Sciatic nerve (tissue), 2 donors: Measurements from ENCODE around the gene OR2V1. TPM values are rescaled to one million over a fixed set of nuclear protein-coding genes. Genes with fewer than 3 reads are reported as not detected.
"Not testable (repeated sequence)": the region's sequence is repeated elsewhere in the genome, so short reads cannot be mapped to it uniquely, and the experiment has no call there.

Experiments
- ATAC-seq: fragments of 200-7000 bp; cut with Tn5 transposase; one replicate; pipeline ENCODE4 v1.9.1; 2020; ENCODE audit warnings: mild to moderate bottlenecking, moderate library complexity
- DNase-seq: peaks from one replicate; pipeline ENCODE4 v3.0.0-alpha.2; 2020; ENCODE audit warnings: low spot score
- intact Hi-C: fragments of 100-400 bp; cut with DNase I; formaldehyde crosslinking; loops from one replicate; pipeline ENCODE4 v1.14.2; 2022
- total RNA-seq: library from RNA; stranded (reverse); fragmentation: NEBNext Ultra II Directional; extraction: Animal tissue kit (Norgen Biotek cat#: 25700); gene quantifications from one replicate; pipeline ENCODE4 v1.2.1, GENCODE V29; 2021
- donor health status: DM: no; HTN: no; CAD: no.
- donor health status: DM: no; HTN: no; CAD: no.

OR2V1 gene
- total RNA-seq, 1 donor from 2014 or later: not detected

- peak; percentile 18 for DNase-seq
- intact Hi-C loops: no loop called here
Observed at GRCh38 chr5:181109489-181110013, 21.4 kb downstream of the OR2V1 start.

DNA sequence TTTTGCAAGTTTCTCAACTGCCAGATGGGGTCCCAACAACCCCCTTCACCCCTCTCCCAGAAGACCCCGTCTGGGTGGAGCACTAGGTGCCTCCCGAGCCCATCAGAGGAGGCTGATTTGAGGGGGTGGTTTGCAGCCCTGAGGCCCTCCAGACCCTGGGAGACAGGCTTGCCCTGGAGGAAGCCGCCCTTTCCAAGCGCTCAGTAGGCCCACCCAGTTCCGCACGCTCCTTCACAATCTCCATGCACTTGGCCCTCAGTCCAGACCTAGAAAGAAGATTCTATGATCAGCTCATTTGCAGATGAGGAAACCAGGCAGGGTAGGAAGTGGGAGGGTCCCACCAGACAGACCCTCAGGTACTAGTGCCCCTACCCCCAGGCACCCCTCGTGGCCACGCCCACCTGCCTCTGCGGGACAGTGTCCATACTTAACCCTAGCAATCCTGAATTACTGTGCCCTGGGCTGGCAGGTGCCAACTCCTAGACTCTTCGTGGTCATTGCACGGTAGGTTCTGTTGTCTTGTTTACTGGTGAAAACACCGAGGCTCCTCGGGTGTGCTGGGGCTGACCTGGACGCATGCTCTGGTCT is 22.3 kb downstream of the OR2V1 start:
- DNase-seq (peak; percentile 52), ATAC-seq (no peak)
- intact Hi-C loops: no loop called here

More at GRCh38 chr5:181109489-181110013, 21.4 kb downstream of the OR2V1 start:
- ATAC-seq: no peak

GRCh38 chr5:181107699-181108098 is 23.3 kb downstream of the OR2V1 start:
- ATAC-seq: no peak
- intact Hi-C loops: no loop called here
- DNase-seq: no peak

- intact Hi-C loops: no loop called here
- no peak for DNase-seq
- ATAC-seq: no peak
Observed at GRCh38 chr5:181105391-181106025, 25.5 kb downstream of the OR2V1 start.

DNA sequence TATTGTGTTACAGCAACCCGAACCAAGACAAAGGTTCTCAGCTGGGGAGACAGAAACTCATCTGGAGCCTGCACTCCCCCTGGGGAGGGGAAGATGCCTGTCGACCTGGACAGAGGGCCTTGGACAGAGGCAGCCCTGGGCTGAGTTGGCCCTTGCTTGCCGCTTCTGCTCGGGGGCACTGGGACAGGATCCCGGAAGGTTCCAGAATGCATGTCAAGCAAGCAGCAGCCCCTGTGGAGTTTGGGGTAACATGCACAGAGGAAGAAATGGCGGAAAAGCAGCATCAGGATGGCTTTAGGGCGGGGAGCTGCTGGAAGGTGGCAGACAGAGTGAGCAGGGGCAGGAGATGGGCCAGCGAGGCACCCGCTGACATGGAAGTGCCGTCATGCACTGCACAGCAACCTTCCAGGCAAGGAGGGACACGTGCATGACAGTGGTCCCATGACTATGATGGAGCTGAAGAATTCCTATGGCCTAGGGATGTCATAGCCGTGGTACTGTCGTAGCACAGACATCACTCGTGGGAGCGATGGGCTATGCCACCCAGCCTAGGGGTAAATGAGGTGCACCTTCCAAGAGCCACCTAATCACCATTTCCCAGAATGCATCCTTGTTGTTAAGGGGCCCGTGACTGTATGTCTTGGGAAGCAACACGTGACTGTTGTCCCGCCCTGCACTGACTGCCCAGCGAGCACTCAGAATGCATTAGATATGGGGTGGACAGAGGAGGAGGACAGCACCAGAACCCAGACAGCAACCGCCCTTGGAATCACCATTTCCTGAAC is 26.2 kb downstream of the OR2V1 start:
- DNase-seq, intact Hi-C loops, ATAC-seq: not testable (repeated sequence)

- intact Hi-C loops, ATAC-seq, DNase-seq: not testable (repeated sequence)
Observed at GRCh38 chr5:181104259-181104568, 26.8 kb downstream of the OR2V1 start.

DNA sequence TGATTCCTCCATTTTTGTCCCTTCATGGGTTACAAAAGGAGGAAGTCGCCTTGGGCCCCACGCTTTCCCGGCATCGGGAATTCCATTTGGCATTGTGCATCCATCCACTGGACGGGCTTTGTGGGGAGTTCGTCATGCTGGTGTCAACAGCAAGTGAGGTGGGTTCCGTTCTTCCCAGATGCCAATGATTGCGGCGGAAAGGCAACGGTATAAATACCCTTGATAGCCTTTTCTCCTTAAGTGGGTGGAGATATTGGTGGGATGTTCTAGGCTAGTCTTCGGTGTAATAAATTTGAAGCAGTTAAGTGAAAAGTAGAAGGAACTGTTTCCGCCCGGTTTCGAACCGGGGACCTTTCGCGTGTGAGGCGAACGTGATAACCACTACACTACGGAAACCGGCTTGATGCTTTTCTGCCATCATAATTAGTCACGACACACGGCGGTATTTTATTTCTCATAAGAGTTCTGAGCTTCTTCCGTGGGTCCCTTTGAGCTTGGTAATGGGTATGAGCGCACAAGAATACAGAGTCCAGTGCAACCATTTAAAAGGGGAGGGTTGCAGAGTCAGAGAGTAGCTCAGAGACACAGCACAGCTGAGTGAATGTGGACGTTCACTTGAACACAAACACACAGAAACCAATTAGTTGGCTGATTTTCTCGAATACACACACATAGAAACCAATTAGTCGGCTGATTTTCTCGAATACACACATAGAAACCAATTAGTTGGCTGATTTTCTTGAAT is 28.9 kb downstream of the OR2V1 start:
- ATAC-seq, DNase-seq, intact Hi-C loops: not testable (repeated sequence)

GRCh38 chr5:181101030-181101641 is 29.8 kb downstream of the OR2V1 start:
- DNase-seq, intact Hi-C loops, ATAC-seq: not testable (repeated sequence)

DNA sequence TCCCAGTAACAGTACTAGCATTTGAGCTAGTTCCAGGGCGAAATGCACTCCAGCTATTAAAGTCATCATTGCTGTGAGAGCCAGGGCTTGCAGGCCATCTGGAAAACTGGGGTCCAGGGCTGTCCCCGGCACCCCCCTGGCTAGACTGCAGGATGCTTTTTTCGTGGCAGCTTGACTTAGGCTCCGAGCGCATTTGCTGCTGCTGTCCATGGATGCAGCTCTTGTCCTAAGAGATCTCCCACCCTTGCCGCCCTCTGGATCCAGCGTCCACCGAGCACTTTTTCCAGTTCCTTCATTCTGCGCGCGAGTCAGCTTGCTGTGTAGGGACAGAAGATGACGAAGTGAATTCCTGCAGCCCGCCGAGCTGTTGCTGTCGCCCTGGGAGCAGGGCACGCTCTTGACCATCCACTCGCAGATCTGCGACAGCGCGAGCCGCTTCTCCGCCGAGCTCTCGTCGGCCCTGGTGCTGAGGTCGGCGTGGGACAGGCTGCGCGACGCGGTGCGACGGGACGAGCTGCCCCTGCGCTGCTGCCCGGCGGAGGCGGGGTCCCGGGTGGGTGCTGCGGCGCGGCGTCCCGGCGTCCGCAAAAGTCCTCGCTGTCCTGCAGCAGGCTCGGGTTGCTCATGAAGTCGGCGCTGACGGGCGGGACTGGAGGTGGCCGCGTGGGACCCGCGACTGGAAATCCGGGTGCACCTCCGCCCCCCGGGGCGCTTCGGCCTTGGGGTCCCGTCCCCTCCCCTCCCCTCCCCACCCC is 30.7 kb downstream of the OR2V1 start:
- no peak for ATAC-seq
- intact Hi-C loops: no loop called here
- DNase-seq: no peak

DNA sequence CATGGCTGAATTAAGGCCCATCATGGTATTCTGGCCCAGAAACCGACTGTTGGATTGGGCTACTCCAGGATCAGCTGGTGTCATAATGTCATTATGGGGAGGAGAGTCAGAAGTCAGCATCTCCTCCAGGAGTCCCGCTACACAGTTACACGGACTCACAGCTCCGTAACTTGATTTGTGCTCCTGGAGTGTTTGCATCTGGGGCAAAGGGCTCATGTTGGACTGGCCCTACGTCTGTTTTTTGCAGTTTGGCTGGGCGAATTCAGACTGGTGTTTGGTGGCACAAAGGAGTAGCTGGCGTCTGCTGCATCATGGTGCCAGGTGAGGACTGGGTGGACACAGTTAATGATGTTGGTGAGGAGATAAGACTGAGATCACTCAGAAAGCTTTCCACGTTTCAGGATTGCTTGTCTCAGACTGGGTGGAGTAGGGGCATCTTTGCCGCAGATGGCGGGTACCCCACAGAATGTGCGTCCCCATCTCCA is 31.3 kb downstream of the OR2V1 start:
- no peak for ATAC-seq
- intact Hi-C loops: no loop called here
- no peak for DNase-seq

GRCh38 chr5:181098762-181099601 is 32.0 kb downstream of the OR2V1 start:
- ATAC-seq (no peak), DNase-seq (no peak)
- intact Hi-C loops: no loop called here

DNA sequence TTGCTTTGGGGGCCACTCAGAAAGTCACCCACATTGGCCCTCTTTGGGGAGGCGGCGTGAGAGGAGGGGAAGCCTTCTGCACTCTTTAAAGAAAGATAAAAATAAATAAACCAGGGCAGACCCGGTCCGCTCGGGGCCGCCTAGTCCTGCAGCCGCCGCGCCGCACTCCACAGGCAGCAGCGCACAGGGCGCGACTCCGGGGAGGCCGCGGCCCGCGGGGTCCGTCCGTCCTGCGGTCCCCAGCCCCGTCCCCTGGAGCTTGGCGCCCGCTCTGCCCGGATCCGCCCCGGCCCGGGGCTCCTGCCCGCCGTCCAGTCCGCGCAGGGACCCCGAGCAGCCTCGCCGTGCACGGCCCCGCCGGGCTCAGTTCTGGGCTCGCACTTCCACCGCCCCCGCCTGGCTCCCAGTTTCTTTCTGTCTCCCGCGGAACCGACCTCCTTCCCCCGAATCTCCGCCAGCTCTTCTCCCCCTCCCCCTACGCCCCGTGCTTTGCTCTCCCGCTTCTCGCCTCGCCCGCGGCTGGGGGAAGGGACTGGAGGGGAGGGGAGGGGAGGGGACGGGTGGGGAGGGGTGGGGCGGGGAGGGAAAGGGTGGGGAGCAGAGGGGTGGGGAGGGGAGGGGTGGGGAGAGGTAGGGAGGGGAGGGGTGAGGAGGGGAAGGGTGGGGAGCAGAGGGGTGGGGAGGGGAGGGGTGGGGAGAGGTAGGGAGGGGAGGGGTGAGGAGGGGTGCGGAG is 33.0 kb downstream of the OR2V1 start:
- ATAC-seq, DNase-seq, intact Hi-C loops: not testable (repeated sequence)

DNA sequence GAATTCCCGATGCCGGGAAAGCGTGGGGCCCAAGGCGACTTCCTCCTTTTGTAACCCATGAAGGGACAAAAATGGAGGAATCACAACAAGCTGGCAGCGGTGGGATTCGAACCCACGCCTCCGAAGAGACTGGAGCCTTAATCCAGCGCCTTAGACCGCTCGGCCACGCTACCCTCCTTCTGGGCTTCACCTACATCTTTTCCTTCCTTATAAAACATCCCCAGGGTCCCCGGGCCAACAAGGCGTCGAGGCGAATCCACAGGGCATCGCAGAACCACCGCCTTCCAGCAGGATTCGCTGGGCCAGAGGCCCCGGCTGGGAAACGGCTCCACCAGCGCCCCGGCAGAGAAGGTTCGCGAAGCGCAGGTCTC is 33.6 kb downstream of the OR2V1 start:
- intact Hi-C loops, DNase-seq, ATAC-seq: not testable (repeated sequence)

DNA sequence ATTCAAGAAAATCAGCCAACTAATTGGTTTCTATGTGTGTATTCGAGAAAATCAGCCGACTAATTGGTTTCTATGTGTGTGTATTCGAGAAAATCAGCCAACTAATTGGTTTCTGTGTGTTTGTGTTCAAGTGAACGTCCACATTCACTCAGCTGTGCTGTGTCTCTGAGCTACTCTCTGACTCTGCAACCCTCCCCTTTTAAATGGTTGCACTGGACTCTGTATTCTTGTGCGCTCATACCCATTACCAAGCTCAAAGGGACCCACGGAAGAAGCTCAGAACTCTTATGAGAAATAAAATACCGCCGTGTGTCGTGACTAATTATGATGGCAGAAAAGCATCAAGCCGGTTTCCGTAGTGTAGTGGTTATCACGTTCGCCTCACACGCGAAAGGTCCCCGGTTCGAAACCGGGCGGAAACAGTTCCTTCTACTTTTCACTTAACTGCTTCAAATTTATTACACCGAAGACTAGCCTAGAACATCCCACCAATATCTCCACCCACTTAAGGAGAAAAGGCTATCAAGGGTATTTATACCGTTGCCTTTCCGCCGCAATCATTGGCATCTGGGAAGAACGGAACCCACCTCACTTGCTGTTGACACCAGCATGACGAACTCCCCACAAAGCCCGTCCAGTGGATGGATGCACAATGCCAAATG is 34.1 kb downstream of the OR2V1 start:
- DNase-seq, ATAC-seq, intact Hi-C loops: not testable (repeated sequence)

DNA sequence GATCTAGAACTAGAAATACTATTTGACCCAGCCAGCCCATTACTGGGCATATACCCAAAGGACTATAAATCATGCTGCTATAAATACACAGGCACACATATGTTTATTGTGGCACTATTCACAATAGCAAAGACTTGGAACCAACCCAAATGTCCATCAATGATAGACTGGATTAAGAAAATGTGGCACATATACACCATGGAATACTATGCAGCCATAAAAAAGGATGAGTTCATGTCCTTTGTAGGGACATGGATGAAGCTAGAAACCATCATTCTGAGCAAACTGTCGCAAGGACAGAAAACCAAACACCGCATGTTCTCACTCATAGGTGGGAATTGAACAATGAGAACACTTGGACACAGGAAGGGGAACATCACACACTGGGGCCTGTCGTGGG is 35.8 kb downstream of the OR2V1 start:
- intact Hi-C loops, ATAC-seq, DNase-seq: not testable (repeated sequence)

DNA sequence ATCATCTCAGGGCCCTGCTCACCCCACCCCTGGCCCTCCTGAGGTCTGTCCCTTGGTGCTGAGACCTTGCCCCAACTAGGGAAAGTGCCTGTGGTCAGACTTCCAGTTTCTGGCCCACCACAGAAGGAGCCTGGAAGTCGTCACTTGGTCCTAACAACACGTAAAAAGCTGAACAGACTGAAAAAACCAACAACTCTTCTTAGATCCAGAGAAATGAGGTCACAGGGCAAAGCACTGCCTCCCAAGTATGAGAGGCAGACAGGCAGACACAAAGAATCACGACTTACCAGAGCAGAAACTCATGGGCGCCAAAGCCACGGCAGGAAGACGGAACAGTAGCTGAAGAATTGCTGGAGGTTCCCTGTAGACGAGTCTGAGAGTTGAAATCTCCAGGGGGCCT is 38.5 kb downstream of the OR2V1 start:
- no peak for ATAC-seq
- no peak for DNase-seq
- intact Hi-C loops: no loop called here
